ENCODE results near the gene HAAO.
"Not testable (repeated sequence)": the region's sequence is repeated elsewhere in the genome, so short reads cannot be mapped to it uniquely, and the experiment has no call there.

The HAAO gene

DNA sequence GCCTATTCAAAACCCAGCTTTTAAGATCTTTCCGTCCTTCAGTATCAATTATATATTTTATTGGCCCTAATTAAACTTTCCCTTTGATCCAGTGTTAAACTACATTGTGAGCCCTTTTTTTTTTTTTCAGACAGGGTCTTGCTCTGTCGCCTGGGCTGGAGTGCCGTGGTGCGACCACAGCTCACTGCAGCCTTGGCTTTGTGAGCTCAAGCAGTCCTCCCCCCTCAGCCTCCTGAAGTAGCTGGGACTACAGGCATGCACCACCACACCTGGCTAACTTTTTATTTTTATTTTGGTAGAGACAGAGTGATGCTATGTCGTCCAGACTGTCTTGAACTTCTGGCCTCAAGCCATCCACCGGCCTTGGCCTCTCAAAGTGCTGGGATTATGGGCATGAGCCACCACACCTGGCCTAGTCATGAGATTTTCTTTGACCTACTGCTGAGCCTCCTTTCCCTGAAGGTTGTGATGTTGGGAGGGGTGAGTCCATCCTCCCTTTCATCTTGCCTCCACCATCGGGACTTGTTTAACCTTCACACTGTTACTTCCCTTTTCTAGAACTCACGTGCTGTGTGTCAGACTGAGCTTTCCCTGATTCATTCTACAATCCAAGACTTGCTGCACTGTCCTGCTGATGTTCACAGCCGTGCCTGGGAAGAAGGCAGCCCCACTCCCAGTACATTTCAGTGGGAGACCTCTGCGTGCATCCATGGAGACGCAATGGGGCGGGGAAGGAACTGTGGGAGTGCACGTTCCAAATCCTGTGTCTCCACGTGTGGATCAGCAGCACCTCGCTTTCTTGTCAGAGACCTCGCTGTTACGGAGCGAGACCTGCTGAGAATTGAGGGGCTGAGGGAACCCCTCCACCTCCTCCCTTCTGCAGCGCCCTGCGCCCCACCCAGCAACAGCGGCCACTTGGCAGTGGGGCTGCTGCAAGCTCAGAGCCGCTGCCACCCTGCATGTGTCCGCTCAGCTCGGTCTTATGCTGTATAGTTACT lies 39.3 kb downstream of the HAAO start:
- no peak for DNase-seq (ENCODE audit: insufficient read length)
- TF ChIP-seq TAF1 (IDR thresholded peaks at IDR 0.05; ENCODE audit: borderline replicate concordance, low read depth, low read length) (no peak), POLR2AphosphoS5 (IDR thresholded peaks at IDR 0.05; ENCODE audit: low read depth, low read length) (no peak), POLR2A (IDR thresholded peaks at IDR 0.05; ENCODE audit: low read depth, low read length) (no peak)
- no peak for FAIRE-seq

DNA sequence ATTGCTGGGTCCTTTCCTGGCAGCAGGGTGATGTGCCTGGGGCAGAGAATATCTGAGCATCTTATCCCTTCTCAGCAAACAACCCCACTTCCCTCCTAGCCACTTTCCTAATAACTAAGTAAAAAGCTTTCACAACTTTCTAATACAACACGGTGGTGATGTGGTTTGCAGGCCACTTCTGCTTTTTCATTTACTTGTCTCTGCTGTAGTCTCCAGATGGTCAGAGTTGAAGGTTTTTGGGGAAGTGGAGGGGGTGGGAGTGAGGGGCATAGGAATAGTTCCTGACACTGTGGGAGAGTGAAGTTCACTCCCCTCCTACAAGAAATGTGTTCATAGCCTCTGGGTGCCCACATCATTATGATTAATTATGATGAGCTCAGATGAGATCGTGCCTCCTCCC lies 40.1 kb downstream of the HAAO start:
- DNase-seq (ENCODE audit: insufficient read length): no peak
- peak; percentile 33 for FAIRE-seq
- TF ChIP-seq TAF1 (IDR thresholded peaks at IDR 0.05; ENCODE audit: borderline replicate concordance, low read depth, low read length) (no peak), POLR2A (IDR thresholded peaks at IDR 0.05; ENCODE audit: low read depth, low read length) (no peak), POLR2AphosphoS5 (IDR thresholded peaks at IDR 0.05; ENCODE audit: low read depth, low read length) (no peak)

GRCh38 chr2:42748840-42749239 lies 43.5 kb downstream of the HAAO start:
- FAIRE-seq: no peak
- no peak for DNase-seq (ENCODE audit: insufficient read length)
- no peak for TF ChIP-seq POLR2A (IDR thresholded peaks at IDR 0.05; ENCODE audit: low read depth, low read length)
- no peak for TF ChIP-seq TAF1 (IDR thresholded peaks at IDR 0.05; ENCODE audit: borderline replicate concordance, low read depth, low read length)
- TF ChIP-seq POLR2AphosphoS5 (IDR thresholded peaks at IDR 0.05; ENCODE audit: low read depth, low read length): no peak

GRCh38 chr2:42747422-42747821 lies 45.0 kb downstream of the HAAO start:
- TF ChIP-seq TAF1 (IDR thresholded peaks at IDR 0.05; ENCODE audit: borderline replicate concordance, low read depth, low read length) (no peak), POLR2A (IDR thresholded peaks at IDR 0.05; ENCODE audit: low read depth, low read length) (no peak), POLR2AphosphoS5 (IDR thresholded peaks at IDR 0.05; ENCODE audit: low read depth, low read length) (no peak)
- DNase-seq (ENCODE audit: insufficient read length): no peak

GRCh38 chr2:42744545-42745082 lies 47.8 kb downstream of the HAAO start:
- FAIRE-seq: no peak
- TF ChIP-seq POLR2AphosphoS5 (IDR thresholded peaks at IDR 0.05; ENCODE audit: low read depth, low read length) (no peak), POLR2A (IDR thresholded peaks at IDR 0.05; ENCODE audit: low read depth, low read length) (no peak), TAF1 (IDR thresholded peaks at IDR 0.05; ENCODE audit: borderline replicate concordance, low read depth, low read length) (no peak)
- no peak for DNase-seq (ENCODE audit: insufficient read length)

More at GRCh38 chr2:42747422-42747821, 45.0 kb downstream of the HAAO start:
- FAIRE-seq: no peak

DNA sequence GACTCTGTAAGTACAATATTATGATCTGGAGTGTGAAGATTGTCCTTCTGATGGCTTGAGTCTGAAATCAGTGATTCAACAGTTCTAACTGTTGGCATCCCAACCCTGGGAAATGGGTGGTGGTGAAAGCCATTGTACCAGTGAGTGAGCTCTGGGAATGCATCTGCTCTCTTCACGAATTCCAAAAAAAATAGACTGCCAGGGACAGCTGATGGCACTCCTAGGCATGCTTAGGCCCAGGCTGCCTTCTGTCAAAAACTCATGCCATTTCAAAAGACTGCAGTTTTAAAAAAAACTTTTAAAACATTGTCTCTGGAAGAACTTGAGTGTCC lies 48.8 kb downstream of the HAAO start:
- FAIRE-seq (no peak), DNase-seq (ENCODE audit: insufficient read length) (no peak)
- no peak for TF ChIP-seq POLR2AphosphoS5 (IDR thresholded peaks at IDR 0.05; ENCODE audit: low read depth, low read length)
- no peak for TF ChIP-seq TAF1 (IDR thresholded peaks at IDR 0.05; ENCODE audit: borderline replicate concordance, low read depth, low read length)
- TF ChIP-seq POLR2A (IDR thresholded peaks at IDR 0.05; ENCODE audit: low read depth, low read length): no peak

DNA sequence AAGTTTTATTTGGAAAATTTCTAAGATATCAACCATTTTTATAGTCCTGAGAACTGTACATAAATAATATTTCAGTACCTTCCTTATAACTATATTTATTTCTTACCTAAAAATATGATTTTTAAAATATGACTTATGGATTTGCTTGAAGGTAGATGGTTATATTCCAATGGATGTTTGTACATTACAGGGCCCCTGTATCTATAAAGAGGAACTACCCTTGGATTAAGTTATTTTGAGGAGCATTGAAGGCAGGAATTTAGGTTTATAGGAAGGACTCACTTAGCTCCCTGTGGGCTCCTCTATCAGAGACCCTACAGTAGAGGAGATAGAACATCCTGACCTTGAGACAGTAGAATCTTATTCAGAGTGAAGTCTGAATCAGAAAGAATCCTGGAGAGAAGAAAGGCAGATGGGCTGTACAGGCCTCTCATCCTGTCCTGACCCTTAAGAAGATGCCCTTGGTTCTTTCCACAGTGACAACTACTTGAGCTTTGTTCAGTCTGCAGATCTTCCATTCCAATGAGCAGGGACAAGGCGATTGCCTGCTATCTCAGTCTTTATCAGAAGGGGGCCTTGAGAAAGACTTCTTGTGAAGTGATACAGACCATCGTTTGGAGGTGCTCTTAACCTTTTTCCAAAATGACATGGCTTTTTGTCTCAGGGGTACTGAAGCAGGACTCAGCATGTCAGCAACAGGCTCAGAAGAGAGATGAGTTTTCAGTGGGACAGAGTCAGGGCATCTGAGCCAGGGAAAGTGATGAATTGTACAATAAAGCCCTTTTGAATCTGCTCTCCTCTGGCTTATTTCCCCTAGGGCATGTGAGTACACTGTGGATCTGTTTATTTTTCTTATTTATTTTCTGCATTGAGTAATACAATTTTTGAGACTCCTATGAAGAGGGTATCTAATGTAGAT lies 49.4 kb downstream of the HAAO start:
- FAIRE-seq (no peak), DNase-seq (ENCODE audit: insufficient read length) (no peak)
- no peak for TF ChIP-seq POLR2AphosphoS5 (IDR thresholded peaks at IDR 0.05; ENCODE audit: low read depth, low read length)
- no peak for TF ChIP-seq POLR2A (IDR thresholded peaks at IDR 0.05; ENCODE audit: low read depth, low read length)
- TF ChIP-seq TAF1 (IDR thresholded peaks at IDR 0.05; ENCODE audit: borderline replicate concordance, low read depth, low read length): no peak

GRCh38 chr2:42741140-42741539 lies 51.2 kb downstream of the HAAO start:
- TF ChIP-seq POLR2A (IDR thresholded peaks at IDR 0.05; ENCODE audit: low read depth, low read length): no peak
- no peak for TF ChIP-seq TAF1 (IDR thresholded peaks at IDR 0.05; ENCODE audit: borderline replicate concordance, low read depth, low read length)
- TF ChIP-seq POLR2AphosphoS5 (IDR thresholded peaks at IDR 0.05; ENCODE audit: low read depth, low read length): no peak
- DNase-seq (ENCODE audit: insufficient read length) (no peak), FAIRE-seq (no peak)

DNA sequence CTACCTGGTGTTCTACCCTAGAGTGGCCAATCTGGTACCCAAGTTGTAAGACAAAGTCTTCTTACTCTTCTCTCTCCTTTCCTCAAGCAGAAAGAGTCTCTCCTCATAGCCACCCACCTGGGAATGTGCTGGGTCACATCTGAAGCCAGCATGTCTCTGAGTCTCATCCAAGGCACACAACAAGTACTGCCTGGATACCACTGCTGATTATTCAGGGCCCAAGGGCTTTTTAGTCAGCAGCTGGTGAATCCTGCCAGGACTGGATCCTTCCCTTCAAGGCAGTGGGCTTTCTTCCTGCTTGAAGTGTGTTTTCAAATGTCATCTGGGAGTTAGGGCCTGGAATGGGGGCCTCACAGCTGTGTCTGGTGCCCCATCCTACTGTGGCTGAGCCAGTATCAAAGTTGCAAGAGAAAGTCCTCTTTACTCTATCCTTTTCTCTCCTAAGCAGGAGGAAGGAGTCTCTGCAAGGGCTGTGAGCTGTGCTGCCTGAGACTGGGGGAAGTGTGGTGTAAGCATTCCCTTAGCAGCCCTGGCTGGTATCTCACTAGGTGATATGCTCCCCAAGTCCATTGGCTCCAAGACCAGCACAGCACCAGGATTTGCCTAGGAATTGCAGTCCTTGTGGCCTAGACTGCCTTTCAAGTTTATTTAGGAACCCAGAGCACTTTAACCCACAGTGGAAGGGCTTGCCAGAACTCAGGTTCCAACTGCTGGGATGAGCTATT lies 55.6 kb downstream of the HAAO start:
- FAIRE-seq: no peak

DNA sequence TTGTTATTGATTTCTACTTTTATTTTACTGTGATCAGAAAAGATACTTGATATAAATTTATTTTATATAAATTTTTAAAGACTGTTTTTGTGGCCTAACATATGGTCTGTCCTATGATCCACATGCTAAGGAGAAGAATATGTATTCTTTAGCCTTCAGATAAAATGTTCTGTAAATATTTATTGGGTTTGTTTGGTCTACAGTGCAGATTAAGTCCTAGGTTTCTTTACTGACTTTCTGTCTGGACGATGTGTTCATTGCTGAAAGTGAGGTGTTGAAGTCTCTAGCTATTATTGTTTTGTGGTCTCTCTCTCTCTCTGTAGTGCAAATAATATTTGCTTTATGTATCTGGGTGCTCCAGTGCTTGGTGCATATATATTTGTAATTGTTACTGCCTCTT lies 58.5 kb downstream of the HAAO start:
- FAIRE-seq (no peak), DNase-seq (ENCODE audit: insufficient read length) (no peak)
- TF ChIP-seq POLR2A (IDR thresholded peaks at IDR 0.05; ENCODE audit: low read depth, low read length) (no peak), TAF1 (IDR thresholded peaks at IDR 0.05; ENCODE audit: borderline replicate concordance, low read depth, low read length) (no peak), POLR2AphosphoS5 (IDR thresholded peaks at IDR 0.05; ENCODE audit: low read depth, low read length) (no peak)

More for the DNA sequence above, 55.6 kb downstream of the HAAO start:
- no peak for DNase-seq (ENCODE audit: insufficient read length)
- TF ChIP-seq POLR2AphosphoS5 (IDR thresholded peaks at IDR 0.05; ENCODE audit: low read depth, low read length) (no peak), TAF1 (IDR thresholded peaks at IDR 0.05; ENCODE audit: borderline replicate concordance, low read depth, low read length) (no peak), POLR2A (IDR thresholded peaks at IDR 0.05; ENCODE audit: low read depth, low read length) (no peak)

GRCh38 chr2:42731316-42731715 lies 61.1 kb downstream of the HAAO start:
- DNase-seq (ENCODE audit: insufficient read length); FAIRE-seq: not testable (repeated sequence)

All from GM12892 (cell line).